ENCODE results near the gene S1PR5.
A peak's percentile ranks its signal among the peaks of the same experiment; 100 is the strongest.
"Not testable (repeated sequence)": the region's sequence is repeated elsewhere in the genome, so short reads cannot be mapped to it uniquely, and the experiment has no call there.

Gene S1PR5

GRCh38 chr19:10554760-10555609 lies 37.7 kb upstream of the S1PR5 start:
- DNase-seq (ENCODE audit: extremely low spot score): no peak
- no peak for TF ChIP-seq FOXM1 (IDR thresholded peaks at IDR 0.05; ENCODE audit: borderline replicate concordance)
- no peak for TF ChIP-seq SP1 (IDR thresholded peaks at IDR 0.05)
- TF ChIP-seq CTBP1 (IDR thresholded peaks at IDR 0.05; ENCODE audit: borderline replicate concordance): no peak
- TF ChIP-seq, protein P1, sequence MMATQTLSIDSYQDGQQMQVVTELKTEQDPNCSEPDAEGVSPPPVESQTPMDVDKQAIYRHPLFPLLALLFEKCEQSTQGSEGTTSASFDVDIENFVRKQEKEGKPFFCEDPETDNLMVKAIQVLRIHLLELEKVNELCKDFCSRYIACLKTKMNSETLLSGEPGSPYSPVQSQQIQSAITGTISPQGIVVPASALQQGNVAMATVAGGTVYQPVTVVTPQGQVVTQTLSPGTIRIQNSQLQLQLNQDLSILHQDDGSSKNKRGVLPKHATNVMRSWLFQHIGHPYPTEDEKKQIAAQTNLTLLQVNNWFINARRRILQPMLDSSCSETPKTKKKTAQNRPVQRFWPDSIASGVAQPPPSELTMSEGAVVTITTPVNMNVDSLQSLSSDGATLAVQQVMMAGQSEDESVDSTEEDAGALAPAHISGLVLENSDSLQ (IDR thresholded peaks at IDR 0.05): no peak
- TF ChIP-seq NFRKB (IDR thresholded peaks at IDR 0.05): no peak
- no peak for TF ChIP-seq FOXK2 (IDR thresholded peaks at IDR 0.05)
- no peak for TF ChIP-seq HDGF (IDR thresholded peaks at IDR 0.05; ENCODE audit: borderline replicate concordance)
- no peak for TF ChIP-seq L3MBTL2 (conservative IDR thresholded peaks at IDR 0.05)
- TF ChIP-seq FOXA1 (IDR thresholded peaks at IDR 0.05): no peak
- TF ChIP-seq SUZ12 (IDR thresholded peaks at IDR 0.05): no peak
- no peak for TF ChIP-seq ARNT (IDR thresholded peaks at IDR 0.05)
- no peak for TF ChIP-seq LEF1 (IDR thresholded peaks at IDR 0.05; ENCODE audit: borderline replicate concordance)
- TF ChIP-seq BHLHE40 (IDR thresholded peaks at IDR 0.05; ENCODE audit: borderline replicate concordance): no peak
- POLR2A ChIA-PET: interaction anchor here (1.5 to 3.4 kb wide), 2 partner anchors 11 to 14 kb away, joined by 5 to 20 read pairs; partner anchors contain the start of genes CDKN2D and KRI1
- CTCF ChIA-PET: interaction anchor here (0.6 kb wide), 2 partner anchors 9 to 466 kb away, joined by 3 to 4 read pairs; no protein-coding TSS in a partner anchor

- TF ChIP-seq TARDBP (IDR thresholded peaks at IDR 0.05) (no peak), SUZ12 (IDR thresholded peaks at IDR 0.05) (no peak), FOXK2 (IDR thresholded peaks at IDR 0.05) (no peak), BHLHE40 (IDR thresholded peaks at IDR 0.05; ENCODE audit: borderline replicate concordance) (no peak), FOXM1 (IDR thresholded peaks at IDR 0.05; ENCODE audit: borderline replicate concordance) (no peak), NFRKB (IDR thresholded peaks at IDR 0.05) (no peak), ARNT (IDR thresholded peaks at IDR 0.05) (no peak), ZNF384 (IDR thresholded peaks at IDR 0.05) (no peak), L3MBTL2 (conservative IDR thresholded peaks at IDR 0.05) (no peak), SP1 (IDR thresholded peaks at IDR 0.05) (no peak), CTBP1 (IDR thresholded peaks at IDR 0.05; ENCODE audit: borderline replicate concordance) (no peak), LEF1 (IDR thresholded peaks at IDR 0.05; ENCODE audit: borderline replicate concordance) (no peak), HDGF (IDR thresholded peaks at IDR 0.05; ENCODE audit: borderline replicate concordance) (no peak)
- TF ChIP-seq, protein P1 (IDR thresholded peaks at IDR 0.05): no peak
- no peak for DNase-seq (ENCODE audit: extremely low spot score)
- ChIA-PET CTCF (no interaction called here), POLR2A (interaction anchor here (1.1 to 3.4 kb wide), 3 partner anchors 9 to 15 kb away, joined by 3 to 20 read pairs (median 5); partner anchors contain the start of genes CDKN2D and KRI1)
Observed at GRCh38 chr19:10553943-10554381, 36.7 kb upstream of the S1PR5 start.

DNA sequence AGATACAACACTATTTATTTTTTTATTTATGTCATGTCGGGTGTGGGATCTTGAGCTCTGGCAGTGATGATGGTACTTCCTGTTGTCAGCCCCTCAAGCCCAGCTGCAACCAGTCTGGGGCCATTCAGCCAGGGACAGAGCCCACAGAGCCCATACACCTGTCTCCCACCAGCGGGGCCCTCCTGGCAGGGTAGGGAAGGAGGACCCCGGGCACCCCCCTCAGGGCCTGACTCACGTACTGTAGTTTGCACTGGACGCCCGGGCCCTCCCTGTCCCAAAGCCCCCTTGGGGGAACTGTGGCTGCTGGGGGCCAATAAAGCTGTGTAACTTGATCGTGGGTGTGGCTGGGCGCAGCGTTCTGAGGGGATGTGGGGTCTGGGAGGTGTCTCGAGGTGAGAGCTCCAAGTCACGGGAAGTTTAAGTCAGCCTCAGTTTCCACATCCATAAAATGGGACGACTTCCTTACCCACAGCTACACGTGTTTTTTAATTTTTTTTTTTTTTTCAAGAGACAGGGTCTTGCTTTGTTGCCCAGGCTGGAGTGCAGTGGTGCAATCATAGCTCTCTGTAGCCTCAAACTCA lies 35.9 kb upstream of the S1PR5 start:
- DNase-seq (ENCODE audit: extremely low spot score): no peak
- CTCF ChIA-PET: interaction anchor here (1.0 to 2.1 kb wide), 3 partner anchors 48 to 91 kb away, joined by 3 to 5 read pairs (median 4); no protein-coding TSS in a partner anchor
- TF ChIP-seq ZNF384 (IDR thresholded peaks at IDR 0.05) (0 out of 2 replicates have a peak, but pooled peaks have one; percentile 25), LEF1 (IDR thresholded peaks at IDR 0.05; ENCODE audit: borderline replicate concordance) (no peak), BHLHE40 (IDR thresholded peaks at IDR 0.05; ENCODE audit: borderline replicate concordance) (no peak)
- POLR2A ChIA-PET: interaction anchor here (1.0 to 3.4 kb wide), 6 partner anchors 9 to 69 kb away, joined by 3 to 20 read pairs (median 4); partner anchors contain the start of genes CDKN2D and KRI1

DNA sequence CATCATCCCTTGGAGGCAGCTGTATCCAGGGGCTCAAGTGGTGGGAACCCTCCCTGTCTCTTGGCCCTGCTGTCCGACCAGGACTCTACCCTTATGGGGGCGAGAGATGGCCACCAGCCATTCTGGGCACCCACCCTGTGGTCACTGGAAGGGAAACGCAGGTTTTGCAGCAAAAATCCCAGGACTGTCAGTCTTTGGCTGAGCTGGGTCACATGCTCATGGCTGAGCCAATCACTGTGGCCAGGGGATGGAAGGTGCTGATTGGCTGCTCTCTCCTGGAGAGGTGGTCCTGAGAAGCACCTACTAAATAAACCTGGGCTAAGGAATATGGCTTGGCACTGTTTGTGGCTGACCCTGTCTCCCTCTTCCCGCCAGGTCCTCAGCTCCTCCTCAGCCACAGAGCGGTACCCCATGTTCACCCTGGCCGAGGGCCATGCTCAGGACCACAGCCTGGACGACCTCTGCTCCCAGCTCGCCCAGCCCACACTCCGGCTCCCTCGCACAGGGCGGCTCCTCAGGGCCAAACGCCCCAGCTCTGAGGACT lies 35.3 kb upstream of the S1PR5 start:
- TF ChIP-seq ZNF384 (IDR thresholded peaks at IDR 0.05) (no peak), FOXA1 (IDR thresholded peaks at IDR 0.05) (no peak), NFRKB (IDR thresholded peaks at IDR 0.05) (no peak), FOXK2 (IDR thresholded peaks at IDR 0.05) (no peak), SUZ12 (IDR thresholded peaks at IDR 0.05) (no peak), ELF4 (IDR thresholded peaks at IDR 0.05) (no peak)
- TF ChIP-seq, protein P1 (IDR thresholded peaks at IDR 0.05): peak; percentile 78
- ChIA-PET POLR2A (interaction anchor here (1.0 to 3.4 kb wide), 4 partner anchors 9 to 69 kb away, joined by 4 to 20 read pairs (median 5); partner anchors contain the start of gene CDKN2D), CTCF (interaction anchor here (0.6 to 2.1 kb wide), 4 partner anchors 10 to 92 kb away, joined by 3 to 5 read pairs (median 4); no protein-coding TSS in a partner anchor)
- peak; percentile 67 for DNase-seq (ENCODE audit: extremely low spot score)

- TF ChIP-seq, protein P1 (IDR thresholded peaks at IDR 0.05): no peak
- TF ChIP-seq HDGF (IDR thresholded peaks at IDR 0.05; ENCODE audit: borderline replicate concordance) (no peak), FOXA1 (IDR thresholded peaks at IDR 0.05) (no peak), L3MBTL2 (conservative IDR thresholded peaks at IDR 0.05) (no peak), ZNF384 (IDR thresholded peaks at IDR 0.05) (peak; percentile 61; the same call in 1 of the 2 replicates), BHLHE40 (IDR thresholded peaks at IDR 0.05; ENCODE audit: borderline replicate concordance) (no peak), SUZ12 (IDR thresholded peaks at IDR 0.05) (no peak), CTBP1 (IDR thresholded peaks at IDR 0.05; ENCODE audit: borderline replicate concordance) (no peak), FOXK2 (IDR thresholded peaks at IDR 0.05) (no peak)
- peak; percentile 45 for DNase-seq (ENCODE audit: extremely low spot score)
- ChIA-PET CTCF (interaction anchor here (0.5 to 2.1 kb wide), 5 partner anchors 29 to 300 kb away, joined by 3 to 9 read pairs (median 4); no protein-coding TSS in a partner anchor), POLR2A (interaction anchor here (1.0 to 3.4 kb wide), 3 partner anchors 10 to 68 kb away, joined by 4 to 20 read pairs (median 6); partner anchors contain the start of gene CDKN2D)
Observed at GRCh38 chr19:10551698-10552301, 34.6 kb upstream of the S1PR5 start.

GRCh38 chr19:10551006-10551405 lies 33.8 kb upstream of the S1PR5 start:
- POLR2A ChIA-PET; DNase-seq (ENCODE audit: extremely low spot score): not testable (repeated sequence)
- CTCF ChIA-PET: interaction anchor here (0.5 to 2.1 kb wide), 5 partner anchors 28 to 830 kb away, joined by 3 to 9 read pairs (median 4); no protein-coding TSS in a partner anchor

All from HEK293T (cell line).